ENCODE data around the gene ALAD. TPM values are rescaled to one million over a fixed set of nuclear protein-coding genes. Genes with fewer than 3 reads are reported as not detected.

Gene ALAD
- total and polyA plus RNA-seq, 9 donors: 11.3 to 26.3 (median 21.6) TPM

- no peak for DNase-seq
- Histone ChIP-seq H3K9me3 (replicated peaks; ENCODE audit: control insufficient read depth, low read depth, low read length) (no peaks in the 10 kb centered on the region), H3K36me3 (ENCODE audit: control insufficient read depth, insufficient read depth, low read length) (peaks cover 15% of the 10 kb centered on the region), H3K4me3 (ENCODE audit: low read length) (no peak overlapping the region), H3K27ac (ENCODE audit: low read length) (no peak overlapping the region), H3K27me3 (ENCODE audit: control insufficient read depth, insufficient read depth, low read length) (no peaks in the 10 kb centered on the region), H3K4me1 (ENCODE audit: control insufficient read depth, insufficient read depth, low read length) (peaks cover 17% of the 10 kb centered on the region)
- no CpG with 5 or more reads among the region's 2 CpGs for WGBS (ENCODE audit: insufficient coverage)
Observed at GRCh38 chr9:113403646-113404045, 2.6 kb upstream of the ALAD start.

- peaks cover 20% of the 10 kb centered on the region for H3K4me1 ChIP-seq (ENCODE audit: control insufficient read depth, insufficient read depth, low read length)
- H3K36me3 ChIP-seq (ENCODE audit: control insufficient read depth, insufficient read depth, low read length): peaks cover 5% of the 10 kb centered on the region
- H3K27ac ChIP-seq (ENCODE audit: low read length): no peak overlapping the region
- no peaks in the 10 kb centered on the region for H3K9me3 ChIP-seq (replicated peaks; ENCODE audit: control insufficient read depth, low read depth, low read length)
- H3K27me3 ChIP-seq (ENCODE audit: control insufficient read depth, insufficient read depth, low read length): no peaks in the 10 kb centered on the region
- 77% methylated on average over 2 of the region's 3 CpGs for WGBS (ENCODE audit: insufficient coverage)
- DNase-seq: no peak
- no peak overlapping the region for H3K4me3 ChIP-seq (ENCODE audit: low read length)
Observed at GRCh38 chr9:113399646-113400200, 1.4 kb downstream of the ALAD start.

DNA sequence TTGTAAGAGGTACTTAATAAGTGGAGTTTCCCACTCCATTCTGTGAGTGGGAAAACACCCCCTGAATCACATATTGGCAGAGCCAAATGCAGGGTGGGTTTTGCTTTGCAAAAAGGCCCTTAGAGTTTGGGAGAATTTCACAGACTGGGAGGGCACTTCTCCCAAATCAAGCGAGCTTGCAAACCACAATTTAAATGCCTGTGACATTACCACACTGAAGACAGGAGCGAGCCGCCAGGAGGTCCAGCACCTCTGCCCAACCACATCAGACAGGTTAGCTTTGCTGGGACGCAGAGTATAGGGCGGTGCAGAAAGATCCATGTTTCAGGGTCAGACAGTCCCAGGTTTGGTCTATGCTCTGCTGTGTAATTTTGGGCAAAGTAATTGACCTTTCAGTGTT, 2.3 kb downstream of the ALAD start:
- no peak overlapping the region for H3K27ac ChIP-seq (ENCODE audit: low read length)
- peaks cover 20% of the 10 kb centered on the region for H3K4me1 ChIP-seq (ENCODE audit: control insufficient read depth, insufficient read depth, low read length)
- peaks cover 5% of the 10 kb centered on the region for H3K36me3 ChIP-seq (ENCODE audit: control insufficient read depth, insufficient read depth, low read length)
- no peak for DNase-seq
- H3K27me3 ChIP-seq (ENCODE audit: control insufficient read depth, insufficient read depth, low read length): no peaks in the 10 kb centered on the region
- 88% methylated on average over 3 of the region's 5 CpGs for whole genome bisulfite sequencing (ENCODE audit: insufficient coverage)
- H3K4me3 ChIP-seq (ENCODE audit: low read length): no peak overlapping the region
- no peaks in the 10 kb centered on the region for H3K9me3 ChIP-seq (replicated peaks; ENCODE audit: control insufficient read depth, low read depth, low read length)

DNA sequence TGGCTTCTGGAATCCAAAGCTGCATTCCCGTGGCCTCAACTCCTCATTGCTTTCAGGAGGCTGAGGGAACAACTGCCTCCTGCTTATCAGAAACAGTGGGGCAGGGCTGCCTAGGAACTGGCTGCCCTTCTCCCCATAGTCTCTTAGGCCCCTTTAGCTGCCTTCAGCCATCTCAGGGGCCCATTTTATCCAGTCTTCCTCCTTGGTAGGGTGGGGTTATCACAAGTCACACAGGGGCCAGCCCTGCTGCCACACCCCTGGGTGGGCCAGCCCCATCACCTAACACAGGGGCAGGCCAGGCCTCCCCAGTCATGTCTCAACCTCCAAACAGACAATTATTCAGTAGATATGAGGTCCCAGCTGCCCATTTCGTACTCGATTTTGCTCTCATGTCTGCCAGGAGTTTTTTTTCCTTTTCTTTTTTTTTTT, 3.9 kb downstream of the ALAD start:
- Histone ChIP-seq H3K4me3 (ENCODE audit: low read length) (no peak overlapping the region), H3K27me3 (ENCODE audit: control insufficient read depth, insufficient read depth, low read length) (no peaks in the 10 kb centered on the region), H3K4me1 (ENCODE audit: control insufficient read depth, insufficient read depth, low read length) (peaks cover 20% of the 10 kb centered on the region), H3K9me3 (replicated peaks; ENCODE audit: control insufficient read depth, low read depth, low read length) (no peaks in the 10 kb centered on the region), H3K27ac (ENCODE audit: low read length) (no peak overlapping the region), H3K36me3 (ENCODE audit: control insufficient read depth, insufficient read depth, low read length) (peaks cover 14% of the 10 kb centered on the region)
- 73% methylated on average over 2 of the region's 3 CpGs for WGBS (ENCODE audit: insufficient coverage)
- no peak for DNase-seq

GRCh38 chr9:113395000-113395861, 5.9 kb downstream of the ALAD start:
- H3K36me3 ChIP-seq (ENCODE audit: control insufficient read depth, insufficient read depth, low read length): peaks cover 33% of the 10 kb centered on the region
- H3K4me3 ChIP-seq (ENCODE audit: low read length): no peak overlapping the region
- H3K4me1 ChIP-seq (ENCODE audit: control insufficient read depth, insufficient read depth, low read length): peaks cover 11% of the 10 kb centered on the region
- H3K27ac ChIP-seq (ENCODE audit: low read length): no peak overlapping the region
- no peak for DNase-seq
- H3K27me3 ChIP-seq (ENCODE audit: control insufficient read depth, insufficient read depth, low read length): no peaks in the 10 kb centered on the region
- 95% methylated on average over 6 of the region's 9 CpGs for WGBS (ENCODE audit: insufficient coverage)
- H3K9me3 ChIP-seq (replicated peaks; ENCODE audit: control insufficient read depth, low read depth, low read length): no peaks in the 10 kb centered on the region

- peaks cover 2% of the 10 kb centered on the region for H3K4me1 ChIP-seq (ENCODE audit: control insufficient read depth, insufficient read depth, low read length)
- H3K27me3 ChIP-seq (ENCODE audit: control insufficient read depth, insufficient read depth, low read length): no peaks in the 10 kb centered on the region
- no peak for DNase-seq
- H3K27ac ChIP-seq (ENCODE audit: low read length): no peak overlapping the region
- no peaks in the 10 kb centered on the region for H3K9me3 ChIP-seq (replicated peaks; ENCODE audit: control insufficient read depth, low read depth, low read length)
- 97% methylated on average over 4 of the region's 7 CpGs for WGBS (ENCODE audit: insufficient coverage)
- peaks cover 50% of the 10 kb centered on the region for H3K36me3 ChIP-seq (ENCODE audit: control insufficient read depth, insufficient read depth, low read length)
- H3K4me3 ChIP-seq (ENCODE audit: low read length): no peak overlapping the region
Observed at GRCh38 chr9:113393281-113393680, 7.8 kb downstream of the ALAD start.

DNA sequence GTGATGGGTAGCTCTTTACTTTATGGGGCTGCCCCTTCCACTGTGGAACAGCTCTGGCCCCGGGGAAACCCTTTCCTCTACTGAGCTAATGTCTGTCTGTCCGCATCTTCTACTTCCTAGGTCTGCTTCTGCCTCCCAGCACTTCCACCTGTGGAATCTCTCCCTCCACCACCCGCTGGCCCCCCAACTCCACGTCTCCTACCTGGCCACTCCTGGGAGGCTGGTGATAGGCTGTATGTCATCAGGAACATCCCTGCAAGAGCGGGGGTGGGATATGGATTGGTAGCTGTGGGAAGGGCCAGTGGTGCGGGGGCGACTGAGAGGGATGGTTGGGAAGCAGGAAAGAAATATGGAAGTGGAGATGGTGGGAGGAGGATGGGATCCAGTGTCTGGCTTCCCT, 9.2 kb downstream of the ALAD start:
- WGBS (ENCODE audit: insufficient coverage): 95% methylated on average over 4 of the region's 7 CpGs
- Histone ChIP-seq H3K4me1 (ENCODE audit: control insufficient read depth, insufficient read depth, low read length) (no peaks in the 10 kb centered on the region), H3K27ac (ENCODE audit: low read length) (no peak overlapping the region), H3K9me3 (replicated peaks; ENCODE audit: control insufficient read depth, low read depth, low read length) (no peaks in the 10 kb centered on the region), H3K27me3 (ENCODE audit: control insufficient read depth, insufficient read depth, low read length) (no peaks in the 10 kb centered on the region), H3K36me3 (ENCODE audit: control insufficient read depth, insufficient read depth, low read length) (peaks cover 64% of the 10 kb centered on the region), H3K4me3 (ENCODE audit: low read length) (no peak overlapping the region)
- DNase-seq: no peak

- no peaks in the 10 kb centered on the region for H3K4me1 ChIP-seq (ENCODE audit: control insufficient read depth, insufficient read depth, low read length)
- DNase-seq: no peak
- 93% methylated on average over 17 of the region's 17 CpGs for WGBS (ENCODE audit: insufficient coverage)
- no peak overlapping the region for H3K27ac ChIP-seq (ENCODE audit: low read length)
- no peaks in the 10 kb centered on the region for H3K9me3 ChIP-seq (replicated peaks; ENCODE audit: control insufficient read depth, low read depth, low read length)
- peaks cover 76% of the 10 kb centered on the region for H3K36me3 ChIP-seq (ENCODE audit: control insufficient read depth, insufficient read depth, low read length)
- H3K27me3 ChIP-seq (ENCODE audit: control insufficient read depth, insufficient read depth, low read length): no peaks in the 10 kb centered on the region
- no peak overlapping the region for H3K4me3 ChIP-seq (ENCODE audit: low read length)
Observed at GRCh38 chr9:113390192-113390960, 10.7 kb downstream of the ALAD start.

DNA sequence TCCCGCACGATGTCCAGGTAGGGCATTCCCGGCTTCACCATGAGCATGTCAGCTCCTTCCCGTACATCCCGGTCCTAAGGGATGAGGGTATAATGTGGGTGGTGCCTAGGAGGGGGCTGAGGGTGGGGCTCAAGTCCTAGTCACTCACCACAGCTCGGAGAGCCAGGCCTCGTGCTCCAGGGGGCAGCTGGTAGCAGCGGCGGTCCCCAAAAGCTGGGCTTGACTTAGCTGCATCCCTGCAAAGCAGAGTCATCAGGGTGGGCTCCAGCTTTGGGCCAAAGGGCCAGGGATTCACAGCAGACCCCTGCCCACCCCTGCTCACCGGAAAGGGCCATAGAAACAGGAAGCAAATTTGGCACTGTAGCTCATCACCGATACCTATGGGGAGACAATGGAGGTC, 11.6 kb downstream of the ALAD start:
- no peak for DNase-seq
- no peak overlapping the region for H3K27ac ChIP-seq (ENCODE audit: low read length)
- WGBS (ENCODE audit: insufficient coverage): 90% methylated on average over 6 of the region's 11 CpGs
- H3K27me3 ChIP-seq (ENCODE audit: control insufficient read depth, insufficient read depth, low read length): no peaks in the 10 kb centered on the region
- no peaks in the 10 kb centered on the region for H3K9me3 ChIP-seq (replicated peaks; ENCODE audit: control insufficient read depth, low read depth, low read length)
- H3K36me3 ChIP-seq (ENCODE audit: control insufficient read depth, insufficient read depth, low read length): peaks cover 70% of the 10 kb centered on the region
- no peak overlapping the region for H3K4me3 ChIP-seq (ENCODE audit: low read length)
- no peaks in the 10 kb centered on the region for H3K4me1 ChIP-seq (ENCODE audit: control insufficient read depth, insufficient read depth, low read length)

DNA sequence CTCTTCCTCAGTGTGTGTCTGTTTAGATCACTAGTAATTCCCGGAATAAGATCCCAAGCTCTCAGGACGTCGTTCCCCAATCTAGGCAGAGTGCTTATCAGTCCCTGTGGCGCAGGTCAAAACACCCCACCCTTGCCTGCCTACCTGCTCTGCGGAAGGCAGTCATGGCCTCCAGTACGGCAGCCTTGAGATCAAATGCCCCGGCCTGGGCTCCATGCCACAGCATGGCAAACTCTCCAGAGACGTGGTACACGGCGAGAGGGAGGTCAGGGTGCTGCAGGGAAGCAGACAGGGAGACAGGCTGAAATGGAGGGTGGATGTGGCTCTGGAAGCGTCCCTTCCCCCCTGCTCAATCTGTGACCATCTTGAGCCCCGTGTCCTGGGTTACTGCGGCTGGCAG, 12.3 kb downstream of the ALAD start:
- WGBS (ENCODE audit: insufficient coverage): 95% methylated on average over 12 of the region's 13 CpGs
- no peak for DNase-seq
- no peaks in the 10 kb centered on the region for H3K9me3 ChIP-seq (replicated peaks; ENCODE audit: control insufficient read depth, low read depth, low read length)
- no peak overlapping the region for H3K4me3 ChIP-seq (ENCODE audit: low read length)
- no peaks in the 10 kb centered on the region for H3K4me1 ChIP-seq (ENCODE audit: control insufficient read depth, insufficient read depth, low read length)
- no peaks in the 10 kb centered on the region for H3K27me3 ChIP-seq (ENCODE audit: control insufficient read depth, insufficient read depth, low read length)
- H3K27ac ChIP-seq (ENCODE audit: low read length): no peak overlapping the region
- peaks cover 70% of the 10 kb centered on the region for H3K36me3 ChIP-seq (ENCODE audit: control insufficient read depth, insufficient read depth, low read length)
